GM12878 (cell line): Measurements from ENCODE around the gene CENPQ. TPM values are rescaled to one million over a fixed set of nuclear protein-coding genes. Genes with fewer than 3 reads are reported as not detected.

Experiments used
- ATAC-seq: fragments of 200-7000 bp; cut with Tn5 transposase; 3 replicates; pipeline ENCODE4 v1.9.1; 2020; ENCODE audit warnings: mild to moderate bottlenecking, moderate library complexity
- BruUV-seq: library from RNA; stranded (reverse); fragments of 400-500 nt; replicated peaks from 2 replicates; lab custom pipeline; 2021; lab: Mats Ljungman, UMichigan
- CTCF ChIA-PET: fragments of 300-600 bp; sonication (Branson Sonifier 250); formaldehyde crosslinking; extraction: SDS; loops from one replicate; lab custom pipeline; 2021; ENCODE audit warnings: inconsistent platforms; lab: Yijun Ruan, JAX
- POLR2A ChIA-PET: fragments of 350-600 bp; formaldehyde crosslinking; extraction: SDS; loops from one replicate; lab custom pipeline; 2021; ENCODE audit warnings: inconsistent platforms; lab: Charles Lee
- RAD21 ChIA-PET: fragments of 300-600 bp; sonication (Branson Sonifier 250); formaldehyde crosslinking; loops from one replicate; lab custom pipeline; 2023; ENCODE audit warnings: antibody characterized with exemption; ENCODE audit not compliant: unreplicated experiment; lab: Charles Lee
- SMC1A ChIA-PET: fragments of 300-600 bp; sonication (Branson Sonifier 250); formaldehyde crosslinking; loops from one replicate; lab custom pipeline; 2023; ENCODE audit not compliant: unreplicated experiment, uncharacterized antibody; lab: Charles Lee
- DNase-seq: peaks from one replicate; pipeline ENCODE4 v3.0.0-alpha.2; 2011; ENCODE audit warnings: low read depth, low spot score
- FAIRE-seq: peaks from 3 replicates; lab custom pipeline; 2011; peaks lifted over from hg19 to GRCh38; lab: Jason Lieb, UNC
- H2AFZ ChIP-seq: 2 replicates; pipeline ENCODE4 v1.6.0; 2011; ENCODE audit warnings: low read depth, low read length, control low read depth; ENCODE audit not compliant: control insufficient read depth
- H3K27ac ChIP-seq: 2 replicates; pipeline ENCODE4 v1.5.1; 2011; ENCODE audit warnings: control low read depth; ENCODE audit not compliant: control insufficient read depth, insufficient read depth
- H3K27me3 ChIP-seq, 2 experiments: replicated peaks in 1 of 2; 2 replicates each; pipeline versions ENCODE4 v1.6.0 to v1.6.1; 2011; ENCODE audit warnings: low read length in 1 of 2; ENCODE audit not compliant: control insufficient read depth in 2 of 2, insufficient read depth in 2 of 2
- H3K36me3 ChIP-seq, 2 experiments: 2 replicates each; pipeline ENCODE4 v1.5.1; 2011; ENCODE audit warnings: low read length in 1 of 2; ENCODE audit not compliant: control insufficient read depth in 2 of 2, insufficient read depth in 2 of 2
- H3K4me1 ChIP-seq: 2 replicates; pipeline ENCODE4 v1.6.1; 2011; ENCODE audit warnings: mild to moderate bottlenecking, low read length, moderate library complexity, mixed read lengths; ENCODE audit not compliant: control insufficient read depth, insufficient read depth
- H3K4me2 ChIP-seq: 2 replicates; pipeline ENCODE4 v1.6.0; 2011; ENCODE audit warnings: control low read depth; ENCODE audit not compliant: control insufficient read depth, insufficient read depth
- H3K4me3 ChIP-seq: fragments of 200-600 bp; sonication (generic); 2 replicates; pipeline ENCODE4 v1.5.1; 2016
- H3K79me2 ChIP-seq: 2 replicates; pipeline ENCODE4 v1.6.0; 2011; ENCODE audit warnings: low read length; ENCODE audit not compliant: control insufficient read depth, insufficient read depth
- H3K9ac ChIP-seq: 2 replicates; pipeline ENCODE4 v1.8.0; 2011; ENCODE audit warnings: low read length, control low read depth, mixed read lengths; ENCODE audit not compliant: control insufficient read depth, insufficient read depth
- H3K9me3 ChIP-seq: replicated peaks from 3 replicates; pipeline ENCODE4 v1.5.1; 2011; ENCODE audit warnings: mild to moderate bottlenecking, low read length; ENCODE audit not compliant: control insufficient read depth, insufficient read depth
- H4K20me1 ChIP-seq: 2 replicates; pipeline ENCODE4 v1.6.0; 2011; ENCODE audit not compliant: control insufficient read depth, insufficient read depth
- BACH1 ChIP-seq: fragments of 450-650 bp; IDR thresholded peaks from 2 replicates; pipeline ENCODE4 v1.6.1; 2017; ENCODE audit warnings: mild to moderate bottlenecking, borderline replicate concordance
- E2F4 ChIP-seq: IDR thresholded peaks from 2 replicates; pipeline ENCODE4 v1.6.1; 2012; ENCODE audit warnings: low read depth, low read length, improper control_type of control experiment
- FOS ChIP-seq: IDR thresholded peaks from 3 replicates; pipeline ENCODE4 v1.6.1; 2011; ENCODE audit warnings: borderline replicate concordance; ENCODE audit not compliant: insufficient read length; ENCODE audit errors: extremely low read depth
- IKZF2 ChIP-seq, 2 experiments: fragments of 450-650 bp; IDR thresholded peaks; 2 replicates each; pipeline ENCODE4 v1.6.1; 2017; ENCODE audit warnings: mild to moderate bottlenecking in 2 of 2, moderate library complexity in 2 of 2
- RAD21 ChIP-seq: IDR thresholded peaks from 2 replicates; pipeline ENCODE4 v1.6.1; 2011; ENCODE audit warnings: mild to moderate bottlenecking, low read depth, low read length, moderate library complexity; ENCODE audit not compliant: insufficient read depth
- REST ChIP-seq: IDR thresholded peaks from 2 replicates; pipeline ENCODE4 v1.6.1; 2012; ENCODE audit warnings: mild to moderate bottlenecking, low read depth, low read length
- SKIL ChIP-seq: fragments of 450-650 bp; IDR thresholded peaks from 2 replicates; pipeline ENCODE4 v1.6.1; 2017; ENCODE audit warnings: mild to moderate bottlenecking, low read depth, inconsistent platforms; ENCODE audit not compliant: poor library complexity, severe bottlenecking
- SUPT20H ChIP-seq: IDR thresholded peaks from 2 replicates; pipeline ENCODE4 v1.6.1; 2011; ENCODE audit warnings: low read depth, mild to moderate bottlenecking, low read length, moderate library complexity, borderline replicate concordance; ENCODE audit not compliant: control insufficient read depth
- TBL1XR1 ChIP-seq: IDR thresholded peaks from 2 replicates; pipeline ENCODE4 v1.6.1; 2012; ENCODE audit warnings: low read depth, low read length, improper control_type of control experiment
- USF2 ChIP-seq: IDR thresholded peaks from 2 replicates; pipeline ENCODE4 v1.6.1; 2011; ENCODE audit warnings: low read depth, low read length, improper control_type of control experiment, borderline replicate concordance
- ZNF622 ChIP-seq: fragments of 450-650 bp; IDR thresholded peaks from 2 replicates; pipeline ENCODE4 v1.6.1; 2017; ENCODE audit warnings: mild to moderate bottlenecking, inconsistent platforms
- ZSCAN29 ChIP-seq: fragments of 450-650 bp; IDR thresholded peaks from 2 replicates; pipeline ENCODE4 v1.6.1; 2017; ENCODE audit warnings: mild to moderate bottlenecking, moderate library complexity
- WGBS: methylation state at CpG from one replicate; pipeline ENCODE4 v1.1.6; 2016; ENCODE audit warnings: low lambda C conversion rate; ENCODE audit not compliant: insufficient replicate concordance, insufficient coverage; ENCODE audit errors: missing lambda C conversion rate; 5-methylcytosine and 5-hydroxymethylcytosine counted together
- in situ Hi-C: fragments of 300-500 bp; cut with MboI; formaldehyde crosslinking; loops from 9 replicates; pipeline ENCODE4 v1.14.3; 2018; ENCODE audit warnings: mixed read lengths
- intact Hi-C: fragments of 100-400 bp; cut with micrococcal nuclease; formaldehyde crosslinking; loops from one replicate; pipeline ENCODE4 v1.14.2; 2022; ENCODE audit not compliant: unreplicated experiment
- polyA plus RNA-seq, 11 experiments: library from polyadenylated mRNA; depleted of rRNA in 4 of 11; unstranded in 6 of 11; stranded (reverse) in 5 of 11; fragments of >200 nt; fragmentation: Nextera tagmentation in 4 of 11; fragmentation: Illumina TruSeq in 1 of 11; extraction: Ambion mirVana in 4 of 11; extraction: Trizol in 1 of 11; gene quantifications; 1 replicate in 1 of 11; 2 replicates in 10 of 11; pipeline versions ENCODE4 v1.2.1 to v1.2.3, GENCODE V29; 2011 to 2016; ENCODE audit warnings: inconsistent platforms in 2 of 11, missing spikeins in 2 of 11, low read depth in 1 of 11
- total RNA-seq, 4 experiments: library from RNA; depleted of rRNA in 3 of 4; stranded (reverse); fragments of >200 nt in 3 of 4; fragmentation: Illumina TruSeq in 1 of 4; extraction: Trizol in 1 of 4; gene quantifications; 2 replicates each; pipeline versions ENCODE4 v1.2.1 to v1.2.3, GENCODE V29; 2013 to 2021

Gene CENPQ
- total and polyA plus RNA-seq, 10 of the 15 experiments (the other 5 are each of a cell fraction or from before 2014, with no cell fraction given), result 7.4 to 34.2 (median 17.8) TPM

- ChIA-PET SMC1A (interaction anchor here (1.3 kb wide), 2 partner anchors 75 to 76 kb away, joined by 3 to 4 read pairs; no protein-coding TSS in a partner anchor), RAD21 (no interaction called here)
- DNase-seq, result no peak
- no peak overlapping the region for H3K9ac ChIP-seq
- H3K27me3 ChIP-seq, result no peaks in the 10 kb centered on the region
- H2AFZ ChIP-seq, result no peak overlapping the region
- no peaks in the 10 kb centered on the region for H3K79me2 ChIP-seq
- WGBS, result 3% methylated on average over 2 of the region's 2 CpGs
- TF ChIP-seq FOS, result no peak
- TF ChIP-seq TBL1XR1, result no peak
- TF ChIP-seq IKZF2 (IDR thresholded peaks at IDR 0.05), result no peak
- no peak for TF ChIP-seq ZSCAN29
- no peak for TF ChIP-seq REST
- TF ChIP-seq RAD21, result no peak
- TF ChIP-seq ZNF622, result no peak
- no peak for TF ChIP-seq SUPT20H
- TF ChIP-seq BACH1, result no peak
- TF ChIP-seq E2F4, result no peak
- TF ChIP-seq USF2, result no peak
- no peak for TF ChIP-seq SKIL
- TF ChIP-seq, all 136 proteins: peak for 0
- Histone ChIP-seq H3K4me1 (no peaks in the 10 kb centered on the region), H3K4me2 (no peak overlapping the region), H4K20me1 (no peaks in the 10 kb centered on the region), H3K9me3 (no peaks in the 10 kb centered on the region), H3K27ac (no peak overlapping the region), H3K4me3 (no peak overlapping the region), H3K36me3 (no peaks in the 10 kb centered on the region)
- intact Hi-C loops (no loop called here), in situ Hi-C loops (loop anchor here (5.0 kb wide), 1 partner anchor 317 kb away; no protein-coding TSS in a partner anchor)
- POLR2A ChIA-PET, result no interaction called here
- no peak for FAIRE-seq
- CTCF ChIA-PET, result interaction anchor here (0.7 to 6.2 kb wide), 5 partner anchors 12 to 318 kb away, joined by 3 to 98 read pairs (median 3); no protein-coding TSS in a partner anchor
- ATAC-seq, result no peak
- no TSS peak for BruUV-seq
Observed at GRCh38 chr6:49530141-49530776, 67.1 kb downstream of the CENPQ start.
